GM19351 (cell line): ENCODE results near the gene GNPAT.

Experiments used
- ATAC-seq: cut with Tn5 transposase; IDR thresholded peaks from one replicate; pipeline ENCODE4 v1.9.1; 2021; ENCODE audit warnings: mild to moderate bottlenecking, moderate library complexity; ENCODE audit not compliant: unreplicated experiment

Gene GNPAT

GRCh38 chr1:231242516-231243198, 1.6 kb downstream of the GNPAT start:
- no peak for ATAC-seq

- ATAC-seq: no peak
These were observed 7.8 kb downstream of the GNPAT start for GRCh38 chr1:231248778-231249177.

- no peak for ATAC-seq
These were observed 11.3 kb downstream of the GNPAT start for GRCh38 chr1:231252336-231252735.

- no peak for ATAC-seq
These were observed 19.3 kb downstream of the GNPAT start for GRCh38 chr1:231260351-231260750.

GRCh38 chr1:231264642-231265041, 23.6 kb downstream of the GNPAT start:
- no peak for ATAC-seq

GRCh38 chr1:231265379-231265778, 24.4 kb downstream of the GNPAT start:
- ATAC-seq: no peak

GRCh38 chr1:231266811-231267322, 25.9 kb downstream of the GNPAT start:
- ATAC-seq: no peak

GRCh38 chr1:231272173-231272572, 31.2 kb downstream of the GNPAT start:
- ATAC-seq: no peak

- no peak for ATAC-seq
These were observed 31.9 kb downstream of the GNPAT start for GRCh38 chr1:231272880-231273279.

GRCh38 chr1:231274119-231274825, 33.3 kb downstream of the GNPAT start:
- no peak for ATAC-seq

GRCh38 chr1:231278100-231278790, 37.2 kb downstream of the GNPAT start:
- no peak for ATAC-seq

GRCh38 chr1:231279081-231279480, 38.1 kb downstream of the GNPAT start:
- ATAC-seq: no peak

GRCh38 chr1:231279683-231280082, 38.7 kb downstream of the GNPAT start:
- ATAC-seq: no peak

- no peak for ATAC-seq
These were observed 43.4 kb downstream of the GNPAT start for GRCh38 chr1:231284441-231284840.

GRCh38 chr1:231286603-231287002, 45.6 kb downstream of the GNPAT start:
- no peak for ATAC-seq

GRCh38 chr1:231295938-231296337, 54.9 kb downstream of the GNPAT start:
- ATAC-seq: no peak

- no peak for ATAC-seq
These were observed 61.0 kb downstream of the GNPAT start for GRCh38 chr1:231301990-231302389.

GRCh38 chr1:231310391-231310934, 69.5 kb downstream of the GNPAT start:
- ATAC-seq: no peak

- ATAC-seq: no peak
These were observed 70.9 kb downstream of the GNPAT start for GRCh38 chr1:231311720-231312431.

GRCh38 chr1:231312432-231312788, 71.4 kb downstream of the GNPAT start:
- ATAC-seq: no peak

GRCh38 chr1:231313661-231314060, 72.6 kb downstream of the GNPAT start:
- no peak for ATAC-seq
